ENCODE data around the gene UMOD.

UMOD gene

DNA sequence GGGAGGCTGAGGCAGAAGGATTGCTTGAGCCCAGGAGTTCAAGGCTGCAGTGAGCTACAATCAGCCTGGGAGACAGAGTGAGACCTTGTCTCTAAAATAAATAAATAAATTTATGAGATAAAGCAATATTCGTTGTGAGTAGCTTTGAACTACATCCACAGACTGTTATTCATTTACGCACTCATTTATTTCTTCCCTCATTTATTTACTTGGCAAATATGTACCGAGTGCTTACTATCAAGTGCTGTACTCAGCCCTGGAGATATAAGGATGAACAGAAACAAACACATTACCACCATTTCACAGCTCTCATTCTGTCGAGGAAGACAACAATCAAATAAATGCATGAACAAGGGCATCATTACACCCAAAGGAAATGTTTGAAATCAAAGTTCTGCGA, 24.7 kb upstream of the UMOD start:
- WGBS (ENCODE audit: extremely low coverage, insufficient coverage, insufficient read length): no CpG with 5 or more reads among the region's 5 CpGs
- H3K27ac ChIP-seq (ENCODE audit: low read depth, low read length): no peak overlapping the region
- H2BK12ac ChIP-seq (ENCODE audit: low read length): no peak overlapping the region
- no peaks in the 10 kb centered on the region for H3K79me2 ChIP-seq (ENCODE audit: control insufficient read depth, insufficient read depth, low read length, poor library complexity)
- H3K4ac ChIP-seq (ENCODE audit: low read depth, low read length): no peak overlapping the region
- no peaks in the 10 kb centered on the region for H3K9me3 ChIP-seq (ENCODE audit: insufficient read depth, low read depth, low read length)
- no peak overlapping the region for H2BK120ac ChIP-seq (ENCODE audit: insufficient read depth, low read length, poor library complexity)
- no peak overlapping the region for H2AFZ ChIP-seq (ENCODE audit: insufficient read depth, low read length, poor library complexity)
- no peaks in the 10 kb centered on the region for H3K36me3 ChIP-seq (ENCODE audit: control insufficient read depth in 1 of 2, insufficient read depth in 2 of 2, low read length in 2 of 2)
- H3K9ac ChIP-seq (ENCODE audit: low read length): no peak overlapping the region
- no peaks in the 10 kb centered on the region for H3K4me1 ChIP-seq (ENCODE audit: control insufficient read depth in 1 of 2, insufficient read depth in 2 of 2, low read length in 2 of 2)
- H3K18ac ChIP-seq (ENCODE audit: low read length): no peak overlapping the region
- no peaks in the 10 kb centered on the region for H3K27me3 ChIP-seq (ENCODE audit: insufficient read depth, low read length)
- no peak overlapping the region for H3K4me2 ChIP-seq (ENCODE audit: low read length)
- no peak overlapping the region for H4K91ac ChIP-seq (ENCODE audit: low read depth, low read length)
- H3K79me1 ChIP-seq (ENCODE audit: low read length): no peaks in the 10 kb centered on the region
- no peak overlapping the region for H3K23ac ChIP-seq (ENCODE audit: low read length)
- no peak overlapping the region for H3K4me3 ChIP-seq (ENCODE audit: low read depth, low read length)
- no peak overlapping the region for H3K14ac ChIP-seq (ENCODE audit: low read length)
- H2BK5ac ChIP-seq (ENCODE audit: low read depth, low read length, poor library complexity): no peak overlapping the region
- no peak for DNase-seq
- H4K12ac ChIP-seq (ENCODE audit: low read depth, low read length): no peak overlapping the region
- no peak overlapping the region for H4K8ac ChIP-seq (ENCODE audit: low read depth, low read length)
- no peak overlapping the region for H2AK5ac ChIP-seq (ENCODE audit: low read length)

DNA sequence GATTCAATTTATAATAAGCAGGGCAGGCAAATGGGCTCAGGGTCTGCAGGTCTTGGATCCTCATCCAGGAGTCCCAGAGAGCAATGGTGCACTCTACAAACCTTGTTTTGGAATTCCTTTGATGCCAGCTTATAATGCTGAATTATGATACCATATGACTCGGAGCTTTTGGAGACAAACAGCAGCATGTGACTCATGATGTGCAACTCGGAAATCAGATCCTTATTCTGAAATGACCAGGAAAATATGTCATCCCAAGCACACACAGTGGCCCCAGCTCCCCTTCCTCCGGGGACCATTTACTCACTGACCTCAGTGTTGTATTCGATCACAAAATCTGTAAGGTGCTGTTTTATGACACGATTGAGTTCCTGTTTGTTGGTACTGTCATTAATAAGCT, 20.2 kb upstream of the UMOD start:
- Histone ChIP-seq H2AFZ (ENCODE audit: insufficient read depth, low read length, poor library complexity) (no peak overlapping the region), H3K14ac (ENCODE audit: low read length) (no peak overlapping the region), H3K4me1 (ENCODE audit: control insufficient read depth in 1 of 2, insufficient read depth in 2 of 2, low read length in 2 of 2) (no peaks in the 10 kb centered on the region), H3K79me2 (ENCODE audit: control insufficient read depth, insufficient read depth, low read length, poor library complexity) (no peaks in the 10 kb centered on the region), H3K4me2 (ENCODE audit: low read length) (no peak overlapping the region), H3K9ac (ENCODE audit: low read length) (no peak overlapping the region), H3K18ac (ENCODE audit: low read length) (no peak overlapping the region), H3K23ac (ENCODE audit: low read length) (no peak overlapping the region), H4K12ac (ENCODE audit: low read depth, low read length) (no peak overlapping the region), H3K27me3 (ENCODE audit: insufficient read depth, low read length) (no peaks in the 10 kb centered on the region), H3K27ac (ENCODE audit: low read depth, low read length) (no peak overlapping the region), H3K79me1 (ENCODE audit: low read length) (no peaks in the 10 kb centered on the region), H3K4me3 (ENCODE audit: low read depth, low read length) (no peak overlapping the region), H2BK12ac (ENCODE audit: low read length) (no peak overlapping the region), H3K4ac (ENCODE audit: low read depth, low read length) (no peak overlapping the region), H3K9me3 (ENCODE audit: insufficient read depth, low read depth, low read length) (no peaks in the 10 kb centered on the region), H3K36me3 (ENCODE audit: control insufficient read depth in 1 of 2, insufficient read depth in 2 of 2, low read length in 2 of 2) (no peaks in the 10 kb centered on the region), H2BK120ac (ENCODE audit: insufficient read depth, low read length, poor library complexity) (no peak overlapping the region), H2AK5ac (ENCODE audit: low read length) (no peak overlapping the region), H2BK5ac (ENCODE audit: low read depth, low read length, poor library complexity) (no peak overlapping the region), H4K8ac (ENCODE audit: low read depth, low read length) (no peak overlapping the region), H4K91ac (ENCODE audit: low read depth, low read length) (no peak overlapping the region)
- DNase-seq: no peak
- WGBS (ENCODE audit: extremely low coverage, insufficient coverage, insufficient read length): no CpG with 5 or more reads among the region's 5 CpGs

DNA sequence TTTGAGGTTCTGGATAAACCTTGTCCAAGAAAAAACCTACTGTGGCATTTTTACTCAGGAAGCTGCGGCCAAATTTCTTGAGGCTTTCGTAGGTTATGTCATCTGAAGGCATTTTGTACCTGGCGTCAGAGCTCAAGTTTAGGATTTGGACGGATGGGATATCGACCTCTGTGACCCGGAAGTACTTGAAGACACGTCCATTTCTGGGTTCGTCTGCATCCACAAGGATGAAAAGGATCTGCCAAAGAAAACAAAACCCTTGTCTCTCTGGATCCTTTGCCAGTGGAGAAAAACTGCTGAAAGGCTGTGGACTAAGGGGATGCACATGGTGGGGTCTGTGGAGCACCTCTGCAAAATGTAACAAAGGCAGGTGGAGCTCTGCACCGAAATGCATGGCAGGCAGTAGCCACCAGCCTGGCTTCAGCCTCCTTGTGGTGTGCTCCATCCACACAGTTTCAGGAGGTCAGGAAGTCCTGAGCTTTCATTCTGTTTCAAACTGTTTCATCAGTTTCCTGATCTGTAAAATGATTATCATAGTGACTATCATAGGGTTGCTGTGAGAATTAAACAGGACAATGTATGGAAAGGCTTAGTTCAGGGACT, 17.0 kb upstream of the UMOD start:
- Histone ChIP-seq H3K9ac (ENCODE audit: low read length) (no peak overlapping the region), H4K91ac (ENCODE audit: low read depth, low read length) (no peak overlapping the region), H3K4me1 (ENCODE audit: control insufficient read depth in 1 of 2, insufficient read depth in 2 of 2, low read length in 2 of 2) (no peaks in the 10 kb centered on the region), H3K14ac (ENCODE audit: low read length) (no peak overlapping the region), H3K27ac (ENCODE audit: low read depth, low read length) (no peak overlapping the region), H3K4me2 (ENCODE audit: low read length) (no peak overlapping the region), H3K9me3 (ENCODE audit: insufficient read depth, low read depth, low read length) (no peaks in the 10 kb centered on the region), H2AFZ (ENCODE audit: insufficient read depth, low read length, poor library complexity) (no peak overlapping the region), H2BK5ac (ENCODE audit: low read depth, low read length, poor library complexity) (no peak overlapping the region), H2AK5ac (ENCODE audit: low read length) (no peak overlapping the region), H4K8ac (ENCODE audit: low read depth, low read length) (no peak overlapping the region), H2BK12ac (ENCODE audit: low read length) (no peak overlapping the region), H3K4ac (ENCODE audit: low read depth, low read length) (no peak overlapping the region), H3K18ac (ENCODE audit: low read length) (no peak overlapping the region), H3K79me2 (ENCODE audit: control insufficient read depth, insufficient read depth, low read length, poor library complexity) (no peaks in the 10 kb centered on the region), H3K23ac (ENCODE audit: low read length) (no peak overlapping the region), H3K27me3 (ENCODE audit: insufficient read depth, low read length) (no peaks in the 10 kb centered on the region), H2BK120ac (ENCODE audit: insufficient read depth, low read length, poor library complexity) (no peak overlapping the region), H3K36me3 (ENCODE audit: control insufficient read depth in 1 of 2, insufficient read depth in 2 of 2, low read length in 2 of 2) (no peaks in the 10 kb centered on the region), H4K12ac (ENCODE audit: low read depth, low read length) (no peak overlapping the region), H3K79me1 (ENCODE audit: low read length) (no peaks in the 10 kb centered on the region), H3K4me3 (ENCODE audit: low read depth, low read length) (no peak overlapping the region)
- no CpG with 5 or more reads among the region's 9 CpGs for WGBS (ENCODE audit: extremely low coverage, insufficient coverage, insufficient read length)
- no peak for DNase-seq

DNA sequence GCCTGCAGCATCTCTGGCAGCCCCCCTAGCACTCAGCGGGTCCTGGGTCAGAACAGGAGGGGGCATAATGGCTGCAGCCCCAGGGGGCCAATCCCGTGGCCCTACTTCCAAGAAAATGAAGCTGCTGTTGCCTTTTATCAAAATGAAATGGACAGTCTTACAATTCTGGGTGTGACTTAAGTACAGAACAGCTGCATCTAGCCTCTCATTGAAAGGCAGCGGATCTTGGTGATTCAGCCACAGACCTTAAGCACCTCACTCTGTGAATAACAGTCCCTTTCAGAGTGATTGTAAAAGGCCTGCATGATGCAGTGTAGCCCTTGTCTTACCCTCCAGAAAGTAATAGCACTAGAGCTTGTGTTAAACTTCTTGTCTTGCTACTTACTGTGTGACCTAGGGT, 11.5 kb upstream of the UMOD start:
- Histone ChIP-seq H3K9me3 (ENCODE audit: insufficient read depth, low read depth, low read length) (no peaks in the 10 kb centered on the region), H2AFZ (ENCODE audit: insufficient read depth, low read length, poor library complexity) (no peak overlapping the region), H4K8ac (ENCODE audit: low read depth, low read length) (no peak overlapping the region), H2BK120ac (ENCODE audit: insufficient read depth, low read length, poor library complexity) (no peak overlapping the region), H4K12ac (ENCODE audit: low read depth, low read length) (no peak overlapping the region), H2BK5ac (ENCODE audit: low read depth, low read length, poor library complexity) (no peak overlapping the region), H3K4me2 (ENCODE audit: low read length) (no peak overlapping the region), H2BK12ac (ENCODE audit: low read length) (no peak overlapping the region), H3K14ac (ENCODE audit: low read length) (no peak overlapping the region), H3K4me1 (ENCODE audit: control insufficient read depth in 1 of 2, insufficient read depth in 2 of 2, low read length in 2 of 2) (no peaks in the 10 kb centered on the region), H3K79me1 (ENCODE audit: low read length) (no peaks in the 10 kb centered on the region), H3K4me3 (ENCODE audit: low read depth, low read length) (no peak overlapping the region), H3K36me3 (ENCODE audit: control insufficient read depth in 1 of 2, insufficient read depth in 2 of 2, low read length in 2 of 2) (no peaks in the 10 kb centered on the region), H4K91ac (ENCODE audit: low read depth, low read length) (no peak overlapping the region), H3K79me2 (ENCODE audit: control insufficient read depth, insufficient read depth, low read length, poor library complexity) (no peaks in the 10 kb centered on the region), H3K9ac (ENCODE audit: low read length) (no peak overlapping the region), H2AK5ac (ENCODE audit: low read length) (no peak overlapping the region), H3K27me3 (ENCODE audit: insufficient read depth, low read length) (no peaks in the 10 kb centered on the region), H3K4ac (ENCODE audit: low read depth, low read length) (no peak overlapping the region), H3K23ac (ENCODE audit: low read length) (no peak overlapping the region), H3K18ac (ENCODE audit: low read length) (no peak overlapping the region), H3K27ac (ENCODE audit: low read depth, low read length) (no peak overlapping the region)
- DNase-seq: no peak
- WGBS (ENCODE audit: extremely low coverage, insufficient coverage, insufficient read length): no CpG with 5 or more reads among the region's 3 CpGs

Data from trophoblast cell (in vitro differentiated cells and primary cell).